GM12873 (cell line): Measurements from ENCODE around the gene PRRX1.

Experiments used
- TF ChIP-seq, protein P1 (sequence below): IDR thresholded peaks from 2 replicates; pipeline ENCODE4 v1.5.1; 2012; ENCODE audit warnings: low read depth, mild to moderate bottlenecking, moderate library complexity, low read length, control low read depth; ENCODE audit not compliant: insufficient read depth; ENCODE audit errors: missing control alignments

PRRX1 gene

DNA sequence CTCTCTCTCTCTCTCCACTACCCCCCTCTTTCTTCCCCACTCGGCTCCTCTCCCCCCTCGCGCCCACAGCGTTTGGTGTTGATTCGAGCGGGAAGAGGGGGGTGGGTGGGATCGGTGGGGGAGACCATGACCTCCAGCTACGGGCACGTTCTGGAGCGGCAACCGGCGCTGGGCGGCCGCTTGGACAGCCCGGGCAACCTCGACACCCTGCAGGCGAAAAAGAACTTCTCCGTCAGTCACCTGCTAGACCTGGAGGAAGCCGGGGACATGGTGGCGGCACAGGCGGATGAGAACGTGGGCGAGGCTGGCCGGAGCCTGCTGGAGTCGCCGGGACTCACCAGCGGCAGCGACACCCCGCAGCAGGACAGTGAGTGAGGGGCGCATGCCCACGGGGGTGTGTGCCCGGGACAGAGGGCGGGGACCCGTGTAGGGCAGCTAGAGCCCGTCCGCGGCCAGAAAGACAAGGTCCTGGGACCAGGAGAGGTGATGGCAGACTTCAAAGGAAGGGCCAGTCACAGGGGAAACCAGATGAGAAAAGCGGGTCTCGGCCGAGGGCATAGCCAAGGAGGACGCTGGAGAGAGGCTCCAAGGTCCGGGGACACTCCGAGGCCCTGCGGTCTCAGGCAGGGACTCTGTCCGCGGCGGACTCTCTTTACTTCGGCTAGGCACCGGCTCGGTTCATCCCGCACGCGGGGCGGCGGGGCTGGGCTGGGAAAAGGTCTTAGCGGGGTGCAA, at the start of gene PRRX1:
Gene PRRX1 (plus strand): TSS at position 39 of the 735 bp plus-strand sequence. CDS start 88 bp downstream, at position 127.
- TF ChIP-seq, protein P1, sequence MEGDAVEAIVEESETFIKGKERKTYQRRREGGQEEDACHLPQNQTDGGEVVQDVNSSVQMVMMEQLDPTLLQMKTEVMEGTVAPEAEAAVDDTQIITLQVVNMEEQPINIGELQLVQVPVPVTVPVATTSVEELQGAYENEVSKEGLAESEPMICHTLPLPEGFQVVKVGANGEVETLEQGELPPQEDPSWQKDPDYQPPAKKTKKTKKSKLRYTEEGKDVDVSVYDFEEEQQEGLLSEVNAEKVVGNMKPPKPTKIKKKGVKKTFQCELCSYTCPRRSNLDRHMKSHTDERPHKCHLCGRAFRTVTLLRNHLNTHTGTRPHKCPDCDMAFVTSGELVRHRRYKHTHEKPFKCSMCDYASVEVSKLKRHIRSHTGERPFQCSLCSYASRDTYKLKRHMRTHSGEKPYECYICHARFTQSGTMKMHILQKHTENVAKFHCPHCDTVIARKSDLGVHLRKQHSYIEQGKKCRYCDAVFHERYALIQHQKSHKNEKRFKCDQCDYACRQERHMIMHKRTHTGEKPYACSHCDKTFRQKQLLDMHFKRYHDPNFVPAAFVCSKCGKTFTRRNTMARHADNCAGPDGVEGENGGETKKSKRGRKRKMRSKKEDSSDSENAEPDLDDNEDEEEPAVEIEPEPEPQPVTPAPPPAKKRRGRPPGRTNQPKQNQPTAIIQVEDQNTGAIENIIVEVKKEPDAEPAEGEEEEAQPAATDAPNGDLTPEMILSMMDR, result no peak

DNA sequence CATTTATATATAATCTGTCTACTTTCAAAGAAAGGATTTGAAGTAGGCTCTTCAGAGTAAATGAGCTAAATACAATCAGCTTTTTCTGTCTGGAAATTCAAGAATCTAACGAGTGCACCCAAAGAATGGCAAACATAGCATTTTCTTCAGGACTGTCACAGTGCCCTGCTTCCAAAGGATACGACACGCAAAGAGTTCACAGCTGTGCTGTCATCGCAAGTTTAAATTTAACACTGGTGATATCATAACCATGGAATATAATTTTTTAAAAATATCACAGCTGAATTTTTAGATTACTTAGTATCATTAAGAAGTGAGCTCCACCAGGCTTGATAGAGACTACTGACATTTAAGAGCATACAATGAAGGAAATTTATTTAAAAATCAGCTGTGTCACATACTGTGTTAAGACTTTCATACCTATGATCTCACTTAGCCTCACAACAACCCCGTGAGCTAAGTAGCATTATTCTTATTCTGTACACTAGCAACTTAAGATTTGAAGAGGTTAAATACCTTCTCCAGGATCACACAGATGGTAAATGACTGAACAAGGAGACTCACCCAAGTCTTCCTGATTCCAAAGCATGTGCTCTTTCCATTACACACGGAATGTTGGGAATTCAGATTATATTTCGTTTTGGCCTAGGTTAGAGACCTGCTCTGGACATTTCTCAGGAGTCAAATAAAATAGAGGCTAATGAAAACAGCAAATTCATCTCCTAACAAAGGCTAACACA, 46.2 kb upstream of the PRRX1 start:
- TF ChIP-seq, protein P1, result no peak

DNA sequence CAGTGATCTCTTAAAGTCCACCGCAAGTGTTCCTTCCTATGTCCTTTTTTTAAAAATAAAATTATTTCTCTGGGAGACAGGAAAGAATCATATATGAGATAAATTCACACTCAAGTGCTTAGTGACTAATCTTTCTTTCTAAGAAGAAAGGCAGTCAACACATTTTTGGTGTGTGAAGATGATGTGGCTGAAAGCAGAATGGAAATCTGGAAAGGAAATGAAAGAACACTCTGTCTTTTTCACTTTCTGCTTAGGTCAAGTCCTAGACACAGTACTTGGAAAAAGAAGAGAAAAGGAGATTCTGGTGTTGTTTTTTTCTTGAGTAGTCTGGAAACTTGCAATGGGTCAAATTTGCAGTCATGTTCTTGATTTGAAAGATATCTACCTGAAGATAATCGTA, 45.5 kb upstream of the PRRX1 start:
- TF ChIP-seq, protein P1, result no peak

DNA sequence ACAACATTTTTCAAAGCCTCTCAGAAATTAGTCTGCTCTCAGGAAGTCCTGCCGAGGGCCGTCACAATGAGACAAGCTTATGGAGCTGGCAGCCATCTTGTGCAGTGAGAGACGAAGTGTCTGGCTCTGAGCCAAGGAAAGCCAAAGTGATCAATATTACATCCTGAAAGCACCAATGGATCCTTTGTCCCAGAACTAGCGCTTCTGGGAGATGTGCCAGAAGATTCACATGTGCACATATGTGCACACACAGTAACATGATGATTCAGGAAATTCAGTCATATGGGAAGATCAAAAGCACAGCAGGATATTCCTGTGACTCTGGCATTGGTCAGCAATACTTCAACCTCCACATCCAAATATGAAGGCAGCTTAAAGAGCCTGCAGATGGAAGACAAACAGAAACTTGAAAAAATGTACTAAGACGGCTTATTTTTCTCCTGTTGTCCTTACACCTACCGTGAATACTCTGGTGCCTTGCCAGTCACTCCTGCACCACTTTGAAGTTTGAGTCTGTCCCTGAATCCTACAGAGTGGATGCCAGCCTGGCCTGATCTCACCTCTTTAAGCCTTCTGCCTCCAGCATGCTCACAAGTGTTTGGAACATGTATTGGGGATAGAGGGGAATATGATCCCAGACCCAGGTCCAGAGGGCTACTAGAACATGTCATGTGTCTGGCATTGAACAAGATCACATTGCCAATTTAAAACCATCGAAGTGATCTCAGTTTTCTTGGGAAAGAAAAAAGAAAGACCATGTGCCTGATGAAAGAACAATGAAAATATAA, 44.5 kb upstream of the PRRX1 start:
- TF ChIP-seq, protein P1, result no peak

DNA sequence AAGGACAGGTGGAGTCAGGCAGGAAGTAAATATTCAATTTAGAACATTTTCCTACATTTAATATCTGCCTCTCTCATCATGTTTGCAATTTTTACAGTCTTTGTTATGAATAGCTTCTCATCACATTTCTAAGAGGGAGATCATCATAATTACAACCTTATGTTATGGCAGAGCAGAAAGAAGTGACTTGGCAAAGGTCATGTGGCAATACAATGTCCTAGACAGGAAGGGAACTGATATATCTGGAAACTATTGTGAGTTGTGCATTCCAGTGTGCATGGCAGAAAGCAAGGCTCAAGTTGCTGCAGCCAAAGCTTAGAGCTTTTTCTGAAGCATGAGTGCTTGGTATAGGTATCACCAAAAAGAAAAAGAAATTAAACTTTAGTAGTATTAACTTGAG, 43.8 kb upstream of the PRRX1 start:
- TF ChIP-seq, protein P1, result no peak

DNA sequence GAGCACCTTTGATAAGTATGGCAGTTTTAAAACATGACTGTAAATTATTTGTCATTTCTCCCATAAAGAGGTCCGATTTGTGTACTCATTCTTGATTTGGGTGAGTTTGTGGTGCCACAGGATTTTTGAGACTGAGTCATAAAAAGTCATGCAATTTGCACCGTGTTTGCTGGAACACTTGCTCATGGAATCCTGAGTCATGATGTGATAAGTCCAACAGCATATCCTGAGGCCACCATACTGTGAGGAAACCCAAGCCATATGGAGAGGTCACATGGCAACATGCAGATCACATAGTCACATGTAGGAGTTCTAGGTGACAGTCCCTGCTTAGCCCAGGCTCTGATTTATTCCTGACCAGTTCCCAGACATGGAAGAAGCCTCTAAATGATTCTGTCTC, 40.8 kb upstream of the PRRX1 start:
- TF ChIP-seq, protein P1, result no peak

DNA sequence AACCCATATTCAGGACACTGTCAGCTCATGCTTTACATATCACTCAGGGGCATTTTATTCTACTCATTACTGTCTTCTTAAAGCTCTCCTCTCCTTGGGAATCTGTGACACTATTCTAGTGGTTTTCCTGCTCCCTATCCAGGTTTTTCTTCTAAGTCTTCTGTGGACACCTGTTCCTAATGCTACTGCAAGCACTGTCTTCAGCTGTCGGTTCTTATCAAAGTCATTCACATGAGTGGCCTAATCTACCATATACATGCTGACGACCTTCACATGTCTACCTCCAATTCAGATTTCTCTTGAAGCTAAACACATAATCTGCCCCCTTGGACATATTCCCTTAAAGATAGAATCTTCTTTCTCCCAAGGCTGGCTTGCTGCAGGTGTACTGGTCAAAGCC, 39.8 kb upstream of the PRRX1 start:
- TF ChIP-seq, protein P1, result no peak
